DOHH2 (cell line): ENCODE data around the gene TTC28.

ENCODE experiments used
- EZH2phosphoT487 ChIP-seq: fragments of 200-600 bp; sonication (generic); IDR thresholded peaks from 2 replicates; pipeline ENCODE4 v1.6.1; 2017; ENCODE audit warnings: borderline replicate concordance, mild to moderate bottlenecking, antibody characterized with exemption, low read length, moderate library complexity, mixed read lengths
- TF ChIP-seq, protein P1 (sequence below): fragments of 200-600 bp; sonication (generic); IDR thresholded peaks from one replicate; pipeline ENCODE4 v1.5.1; 2014; ENCODE audit warnings: antibody characterized with exemption, mild to moderate bottlenecking, low read depth, low read length; ENCODE audit not compliant: poor library complexity, severe bottlenecking

DNA sequence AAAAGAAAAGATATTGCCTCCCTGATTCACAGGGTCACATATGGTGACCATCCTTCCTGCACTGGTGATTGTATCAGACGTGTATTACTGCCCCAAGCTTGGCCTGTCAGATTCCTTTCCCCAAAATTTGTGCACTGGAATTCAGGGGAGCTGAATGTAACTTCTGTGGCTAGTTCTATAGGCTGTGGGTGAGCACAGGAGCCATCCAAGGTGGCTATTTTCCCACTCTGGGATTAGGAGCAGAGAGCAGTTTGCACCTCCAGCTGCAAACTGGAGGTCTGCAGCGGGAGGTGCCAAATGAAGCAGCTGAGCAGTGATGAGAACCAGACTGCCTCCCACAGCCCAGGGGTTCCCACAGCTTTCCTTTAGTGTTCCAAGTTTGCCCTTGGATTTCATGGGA lies 636.4 kb downstream of the TTC28 start:
- TF ChIP-seq, protein P1, sequence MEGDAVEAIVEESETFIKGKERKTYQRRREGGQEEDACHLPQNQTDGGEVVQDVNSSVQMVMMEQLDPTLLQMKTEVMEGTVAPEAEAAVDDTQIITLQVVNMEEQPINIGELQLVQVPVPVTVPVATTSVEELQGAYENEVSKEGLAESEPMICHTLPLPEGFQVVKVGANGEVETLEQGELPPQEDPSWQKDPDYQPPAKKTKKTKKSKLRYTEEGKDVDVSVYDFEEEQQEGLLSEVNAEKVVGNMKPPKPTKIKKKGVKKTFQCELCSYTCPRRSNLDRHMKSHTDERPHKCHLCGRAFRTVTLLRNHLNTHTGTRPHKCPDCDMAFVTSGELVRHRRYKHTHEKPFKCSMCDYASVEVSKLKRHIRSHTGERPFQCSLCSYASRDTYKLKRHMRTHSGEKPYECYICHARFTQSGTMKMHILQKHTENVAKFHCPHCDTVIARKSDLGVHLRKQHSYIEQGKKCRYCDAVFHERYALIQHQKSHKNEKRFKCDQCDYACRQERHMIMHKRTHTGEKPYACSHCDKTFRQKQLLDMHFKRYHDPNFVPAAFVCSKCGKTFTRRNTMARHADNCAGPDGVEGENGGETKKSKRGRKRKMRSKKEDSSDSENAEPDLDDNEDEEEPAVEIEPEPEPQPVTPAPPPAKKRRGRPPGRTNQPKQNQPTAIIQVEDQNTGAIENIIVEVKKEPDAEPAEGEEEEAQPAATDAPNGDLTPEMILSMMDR = no peak
- no peak for TF ChIP-seq EZH2phosphoT487
